Activated CD8-positive, alpha-beta memory T cell treated with anti-CD3 and anti-CD28 coated beads, Interleukin-2, amount 10 ng/mL, durations not matched to agents 7 days and 5 days (primary cell): ENCODE data around the gene THBS3. TPM values are rescaled to one million over a fixed set of nuclear protein-coding genes. Genes with fewer than 3 reads are reported as not detected.
"Not testable (repeated sequence)": the region's sequence is repeated elsewhere in the genome, so short reads cannot be mapped to it uniquely, and the experiment has no call there.

Source experiments
- ATAC-seq: fragments of 150-1000 bp; cut with Tn5 transposase; one replicate; pipeline ENCODE4 v1.10.0; 2021; ENCODE audit warnings: moderate library complexity
- CTCF ChIA-PET: fragments of 350-600 bp; sonication (Branson Sonifier 250); formaldehyde crosslinking; loops from one replicate; lab custom pipeline; 2021; ENCODE audit warnings: antibody characterized with exemption; lab: Charles Lee
- DNase-seq: peaks from one replicate; pipeline ENCODE4 v3.0.0-alpha.2; 2020
- H3K27ac Mint-ChIP-seq: one replicate; pipeline ENCODE4 v1.8.0; 2021; ENCODE audit warnings: mild to moderate bottlenecking, mixed read lengths
- H3K27me3 Mint-ChIP-seq: one replicate; pipeline ENCODE4 v1.8.0; 2021; ENCODE audit warnings: mixed read lengths
- H3K36me3 Mint-ChIP-seq: one replicate; pipeline ENCODE4 v1.8.0; 2021; ENCODE audit warnings: mild to moderate bottlenecking, mixed read lengths
- H3K4me1 Mint-ChIP-seq: one replicate; pipeline ENCODE4 v1.8.0; 2021; ENCODE audit warnings: mixed read lengths
- H3K4me3 Mint-ChIP-seq: one replicate; pipeline ENCODE4 v1.8.0; 2021; ENCODE audit warnings: mild to moderate bottlenecking, moderate library complexity, mixed read lengths
- H3K9me3 Mint-ChIP-seq: one replicate; pipeline ENCODE4 v1.8.0; 2022; ENCODE audit warnings: low read depth, mixed read lengths
- total RNA-seq, 2 experiments: library from RNA; stranded (reverse); gene quantifications; one replicate each; pipeline ENCODE4 v1.2.3, GENCODE V29; 2021

THBS3 gene
- total RNA-seq, 2 experiments from 2014 or later = 14.3 to 23.5 TPM

DNA sequence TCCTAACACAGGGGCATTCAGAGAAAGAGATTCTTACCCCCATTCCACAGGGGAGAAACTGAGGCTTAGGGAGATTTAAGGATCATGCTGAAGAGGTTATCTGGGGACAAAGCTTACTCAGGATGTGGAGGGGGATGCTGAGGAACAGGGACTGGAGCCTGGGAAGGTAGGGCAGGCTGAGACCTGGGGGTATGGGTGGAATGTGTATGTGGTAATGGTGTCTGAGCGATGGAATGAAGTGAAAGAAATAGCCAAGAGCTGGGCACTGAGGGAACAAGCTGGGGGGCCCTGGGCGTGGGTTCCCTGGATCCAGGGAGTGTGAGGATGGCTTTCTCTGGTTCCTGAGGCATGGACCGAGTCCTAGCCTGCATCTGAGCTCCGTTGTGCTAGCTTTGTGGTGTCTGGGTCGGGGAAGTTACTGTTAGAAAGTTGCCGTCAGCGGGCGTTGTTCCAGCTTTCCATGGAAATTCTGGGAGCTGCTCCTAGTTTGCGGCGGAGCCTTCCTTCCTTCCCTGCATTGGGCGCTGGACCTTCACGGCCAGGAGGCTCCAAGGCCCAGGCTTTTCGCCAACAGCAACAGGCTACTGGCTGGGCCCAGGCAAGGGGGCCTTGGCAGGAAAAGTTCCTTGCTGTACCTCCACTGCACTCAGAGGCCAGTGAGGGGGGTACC is 3.8 kb upstream of the THBS3 start:
- H3K4me1 Mint-ChIP-seq = peaks cover 39% of the 10 kb centered on the region
- CTCF ChIA-PET, H3K27me3 Mint-ChIP-seq, H3K27ac Mint-ChIP-seq, H3K9me3 Mint-ChIP-seq, ATAC-seq, DNase-seq, H3K4me3 Mint-ChIP-seq, H3K36me3 Mint-ChIP-seq: not testable (repeated sequence)

DNA sequence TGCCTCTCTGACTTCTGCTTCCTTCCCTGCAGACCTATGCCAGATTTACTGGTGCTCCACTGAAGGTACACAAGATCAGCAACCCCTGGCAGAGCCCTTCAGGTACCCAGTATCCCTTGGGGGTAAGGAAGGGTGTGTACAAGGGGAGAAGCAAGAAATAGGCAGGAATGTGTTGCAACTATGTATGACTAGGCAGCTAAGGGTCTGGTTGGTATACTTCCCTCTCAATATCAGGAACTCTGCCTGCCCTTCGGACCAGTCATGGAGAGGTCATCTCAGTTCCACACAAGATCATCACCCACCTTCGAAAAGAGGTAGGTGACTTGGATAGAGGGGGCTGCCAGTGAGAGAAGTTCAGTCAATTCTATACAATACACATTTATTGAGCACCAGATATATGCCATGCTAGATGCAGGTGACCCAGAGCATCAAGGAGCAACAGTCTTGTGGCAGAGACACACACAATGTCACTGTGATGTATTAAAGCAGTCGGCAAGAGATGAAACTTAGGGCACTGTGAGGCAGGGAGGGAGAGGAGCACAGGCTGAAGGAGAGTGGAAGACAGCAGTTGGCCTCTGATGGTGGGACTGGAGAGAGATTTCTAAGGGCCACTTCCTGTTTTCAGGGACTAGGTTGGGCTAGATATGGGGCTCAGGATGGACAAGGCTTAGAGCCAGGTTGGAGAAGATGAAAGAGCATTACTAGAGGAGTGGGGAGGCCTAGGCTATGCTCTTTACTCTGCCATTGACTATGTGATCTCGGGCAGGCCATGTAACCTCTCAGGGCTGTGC is 2.8 kb upstream of the THBS3 start:
- ATAC-seq (no peak), DNase-seq (no peak)
- no peak overlapping the region for H3K27ac Mint-ChIP-seq
- peak overlapping the region; percentile 83 for H3K4me3 Mint-ChIP-seq
- peaks cover 41% of the 10 kb centered on the region for H3K4me1 Mint-ChIP-seq
- H3K9me3 Mint-ChIP-seq = no peaks in the 10 kb centered on the region
- peaks cover 3% of the 10 kb centered on the region for H3K36me3 Mint-ChIP-seq
- no peaks in the 10 kb centered on the region for H3K27me3 Mint-ChIP-seq
- CTCF ChIA-PET = interaction anchor here (4.2 to 5.3 kb wide), 3 partner anchors 32 to 40 kb away, joined by 36 to 55 read pairs (median 41); partner anchors contain the start of genes KRTCAP2 and TRIM46

DNA sequence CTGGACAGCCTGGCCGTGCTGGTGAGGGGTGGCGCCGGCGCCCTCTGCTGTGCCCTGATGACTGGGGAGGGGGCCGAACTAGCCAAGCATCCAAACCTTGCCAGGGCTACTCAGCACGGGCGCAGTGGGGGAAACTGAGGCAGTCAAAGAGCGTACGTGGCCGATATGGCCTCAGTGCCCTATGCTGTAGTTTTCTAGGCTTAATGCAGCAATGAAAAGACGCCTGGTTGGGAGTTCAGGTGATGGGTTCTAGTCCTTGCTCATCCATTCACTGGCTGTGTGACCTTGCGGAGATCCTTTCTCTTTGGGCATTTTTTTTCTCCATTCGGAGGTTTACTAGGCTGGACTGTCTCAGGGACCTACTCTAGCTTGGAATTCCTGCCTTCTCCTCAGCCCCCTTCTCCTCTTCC is 1.6 kb upstream of the THBS3 start:
- H3K36me3 Mint-ChIP-seq = no peaks in the 10 kb centered on the region
- H3K4me1 Mint-ChIP-seq = peaks cover 34% of the 10 kb centered on the region
- CTCF ChIA-PET = interaction anchor here (0.5 to 5.3 kb wide), 9 partner anchors 10 to 1075 kb away, joined by 3 to 87 read pairs (median 36); partner anchors contain the start of genes KRTCAP2, TMEM79 and TRIM46
- no peaks in the 10 kb centered on the region for H3K27me3 Mint-ChIP-seq
- H3K9me3 Mint-ChIP-seq = no peaks in the 10 kb centered on the region
- ATAC-seq = no peak
- peak overlapping the region; percentile 83 for H3K4me3 Mint-ChIP-seq
- H3K27ac Mint-ChIP-seq = peak overlapping the region; percentile 88
- DNase-seq = no peak

- no peaks in the 10 kb centered on the region for H3K36me3 Mint-ChIP-seq
- no peaks in the 10 kb centered on the region for H3K27me3 Mint-ChIP-seq
- H3K4me1 Mint-ChIP-seq = peaks cover 34% of the 10 kb centered on the region
- peak within 1 kb of the TSS; percentile 88 for H3K27ac Mint-ChIP-seq
- ATAC-seq = peak; percentile 78
- H3K4me3 Mint-ChIP-seq = peak within 1 kb of the TSS; percentile 83
- H3K9me3 Mint-ChIP-seq = no peaks in the 10 kb centered on the region
- CTCF ChIA-PET = interaction anchor here (0.5 to 5.3 kb wide), 10 partner anchors 9 to 279 kb away, joined by 3 to 87 read pairs (median 22); partner anchors contain the start of genes KRTCAP2 and TRIM46
- DNase-seq = peak; percentile 92
Measured at GRCh38 chr1:155208541-155209311, 1.0 kb upstream of the THBS3 start, which contains the start of gene MTX1. Gene MTX1, plus strand, starts transcription at chr1:155208695. Its CDS starts 110 bp downstream, at chr1:155208805.

GRCh38 chr1:155206891-155207805 is 549 bp downstream of the THBS3 start:
- peak overlapping the region; percentile 80 for H3K27ac Mint-ChIP-seq
- H3K9me3 Mint-ChIP-seq = no peaks in the 10 kb centered on the region
- no peaks in the 10 kb centered on the region for H3K27me3 Mint-ChIP-seq
- CTCF ChIA-PET = interaction anchor here (0.7 to 5.3 kb wide), 16 partner anchors 9 to 213 kb away, joined by 3 to 87 read pairs (median 4); partner anchors contain the start of genes CLK2, KRTCAP2 and TRIM46
- H3K36me3 Mint-ChIP-seq = no peaks in the 10 kb centered on the region
- DNase-seq (peak; percentile 95), ATAC-seq (peak; percentile 53)
- H3K4me3 Mint-ChIP-seq = peak overlapping the region; percentile 64
- peaks cover 34% of the 10 kb centered on the region for H3K4me1 Mint-ChIP-seq

- ATAC-seq (no peak), DNase-seq (no peak)
- Mint-ChIP-seq H3K36me3 (no peaks in the 10 kb centered on the region), H3K27ac (no peak overlapping the region), H3K4me1 (peaks cover 32% of the 10 kb centered on the region), H3K27me3 (no peaks in the 10 kb centered on the region), H3K4me3 (no peak overlapping the region), H3K9me3 (no peaks in the 10 kb centered on the region)
- CTCF ChIA-PET = interaction anchor here (2.0 to 5.3 kb wide), 7 partner anchors 11 to 117 kb away, joined by 6 to 87 read pairs (median 41); partner anchors contain the start of genes KRTCAP2 and TRIM46
Measured at GRCh38 chr1:155205969-155206593, 1.6 kb downstream of the THBS3 start.

DNA sequence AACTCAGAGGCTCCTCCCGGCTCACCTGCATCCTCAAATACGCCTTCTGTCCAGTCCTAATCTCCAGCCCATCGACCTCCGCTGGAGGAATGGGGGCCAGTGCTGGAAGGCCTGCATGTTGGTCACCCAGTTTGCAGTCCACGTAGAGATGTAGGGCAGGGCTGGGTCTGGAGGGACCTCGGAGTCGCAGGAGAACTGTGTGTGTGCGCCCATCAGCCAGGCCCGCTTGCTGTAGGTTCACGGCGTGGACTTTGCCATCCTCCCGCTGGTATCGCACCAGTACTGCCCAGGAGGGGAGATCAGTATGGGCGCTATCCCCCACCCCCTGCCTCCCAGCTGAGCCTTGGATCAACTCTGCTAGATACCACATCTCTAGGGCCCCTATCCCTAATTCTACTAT is 2.7 kb downstream of the THBS3 start:
- Mint-ChIP-seq H3K36me3 (no peaks in the 10 kb centered on the region), H3K4me3 (no peak overlapping the region), H3K9me3 (no peaks in the 10 kb centered on the region), H3K4me1 (peaks cover 25% of the 10 kb centered on the region), H3K27ac (no peak overlapping the region), H3K27me3 (no peaks in the 10 kb centered on the region)
- DNase-seq (no peak), ATAC-seq (no peak)
- CTCF ChIA-PET = interaction anchor here (2.1 to 5.3 kb wide), 4 partner anchors 10 to 46 kb away, joined by 6 to 87 read pairs (median 38); a partner anchor contains a TSS

DNA sequence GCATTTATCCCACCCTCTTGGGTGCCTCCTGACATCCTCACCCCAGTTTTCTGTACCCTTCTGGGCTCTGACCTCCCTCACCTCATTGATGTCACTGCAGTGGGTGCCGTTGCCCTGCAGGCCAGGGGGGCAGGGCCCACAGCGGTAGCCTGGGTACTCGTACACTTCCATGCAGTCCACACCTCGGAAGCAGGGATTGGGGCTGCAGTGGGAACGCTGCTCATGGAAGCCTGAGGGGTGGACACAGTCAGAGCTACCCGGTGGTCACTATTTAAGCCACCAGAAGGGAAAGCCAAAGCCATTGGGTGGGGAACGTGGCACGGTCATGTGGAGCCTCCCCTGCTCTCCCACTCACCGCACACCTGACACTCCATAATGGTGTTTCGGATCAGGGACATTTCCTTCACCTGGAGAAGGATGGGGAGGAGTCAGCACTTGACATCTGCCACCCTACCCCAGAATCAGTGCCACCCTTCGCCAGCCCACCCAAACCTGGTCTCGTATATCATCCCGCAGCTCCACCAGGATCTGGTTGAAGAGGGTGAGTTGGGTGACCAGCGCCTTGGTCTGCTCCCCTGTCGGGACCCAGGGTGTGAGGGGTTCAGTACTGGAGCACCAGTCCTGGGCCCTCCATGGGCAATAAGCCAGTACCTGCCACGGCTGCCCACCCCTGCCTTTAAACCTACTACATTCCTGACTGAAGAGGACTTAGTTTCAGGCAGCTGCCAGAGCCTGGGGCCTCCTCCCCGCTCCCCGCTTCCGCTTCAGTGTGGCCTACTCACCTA is 4.8 kb downstream of the THBS3 start:
- Mint-ChIP-seq H3K4me3 (no peak overlapping the region), H3K4me1 (peaks cover 13% of the 10 kb centered on the region), H3K27ac (no peak overlapping the region), H3K36me3 (no peaks in the 10 kb centered on the region), H3K27me3 (no peaks in the 10 kb centered on the region), H3K9me3 (no peaks in the 10 kb centered on the region)
- ATAC-seq = no peak
- CTCF ChIA-PET = interaction anchor here (1.2 to 2.5 kb wide), 4 partner anchors 9 to 35 kb away, joined by 3 to 14 read pairs (median 4); no protein-coding TSS in a partner anchor
- DNase-seq = no peak

DNA sequence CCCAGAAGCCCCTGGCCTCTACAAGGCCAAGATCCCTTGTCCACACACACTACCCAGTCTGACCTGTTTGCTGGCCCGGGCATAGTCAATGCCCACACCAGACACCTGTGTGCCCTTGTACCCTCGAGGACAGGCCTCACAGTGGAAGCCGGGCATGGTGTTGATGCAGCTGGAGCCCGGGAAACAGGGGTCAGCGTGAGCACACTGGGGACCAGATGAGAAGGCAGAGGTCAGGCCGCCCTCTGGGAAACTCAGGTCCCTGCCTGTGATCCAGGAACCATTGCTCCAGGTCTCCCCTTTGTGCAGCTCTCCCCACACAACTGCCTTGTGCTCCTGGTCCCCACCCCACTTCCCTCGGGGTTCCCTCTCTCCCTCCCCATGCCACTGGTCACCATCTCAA is 5.5 kb downstream of the THBS3 start:
- Mint-ChIP-seq H3K4me3 (no peak overlapping the region), H3K36me3 (no peaks in the 10 kb centered on the region), H3K4me1 (peaks cover 8% of the 10 kb centered on the region), H3K27me3 (no peaks in the 10 kb centered on the region), H3K9me3 (no peaks in the 10 kb centered on the region), H3K27ac (no peak overlapping the region)
- CTCF ChIA-PET = interaction anchor here (1.2 to 2.5 kb wide), 5 partner anchors 8 to 48 kb away, joined by 3 to 14 read pairs (median 4); no protein-coding TSS in a partner anchor
- DNase-seq (no peak), ATAC-seq (no peak)

- no peak for ATAC-seq
- Mint-ChIP-seq H3K4me3 (no peak overlapping the region), H3K36me3 (no peaks in the 10 kb centered on the region), H3K9me3 (no peaks in the 10 kb centered on the region), H3K4me1 (no peaks in the 10 kb centered on the region), H3K27me3 (no peaks in the 10 kb centered on the region), H3K27ac (no peak overlapping the region)
- no peak for DNase-seq
- CTCF ChIA-PET = interaction anchor here (1.1 to 2.4 kb wide), 4 partner anchors 24 to 50 kb away, joined by 3 to 9 read pairs (median 4); partner anchors contain the start of gene KRTCAP2
Measured at GRCh38 chr1:155200920-155201319, 6.8 kb downstream of the THBS3 start.

GRCh38 chr1:155199792-155200191 is 7.9 kb downstream of the THBS3 start:
- Mint-ChIP-seq H3K27me3 (no peaks in the 10 kb centered on the region), H3K27ac (no peak overlapping the region), H3K9me3 (no peaks in the 10 kb centered on the region), H3K4me1 (peaks cover 4% of the 10 kb centered on the region), H3K4me3 (no peak overlapping the region), H3K36me3 (no peaks in the 10 kb centered on the region)
- DNase-seq (no peak), ATAC-seq (no peak)
- CTCF ChIA-PET = interaction anchor here (0.7 kb wide), 1 partner anchor 9 kb away, joined by 3 read pairs; no protein-coding TSS in a partner anchor
